GM19468 (cell line): ENCODE results near the gene TMED10.

Experiments used
- ATAC-seq: cut with Tn5 transposase; IDR thresholded peaks from one replicate; pipeline ENCODE4 v1.9.1; 2021; ENCODE audit warnings: mild to moderate bottlenecking, moderate library complexity, moderate number of reproducible peaks; ENCODE audit not compliant: unreplicated experiment; ENCODE audit errors: extremely low read depth

TMED10 gene

DNA sequence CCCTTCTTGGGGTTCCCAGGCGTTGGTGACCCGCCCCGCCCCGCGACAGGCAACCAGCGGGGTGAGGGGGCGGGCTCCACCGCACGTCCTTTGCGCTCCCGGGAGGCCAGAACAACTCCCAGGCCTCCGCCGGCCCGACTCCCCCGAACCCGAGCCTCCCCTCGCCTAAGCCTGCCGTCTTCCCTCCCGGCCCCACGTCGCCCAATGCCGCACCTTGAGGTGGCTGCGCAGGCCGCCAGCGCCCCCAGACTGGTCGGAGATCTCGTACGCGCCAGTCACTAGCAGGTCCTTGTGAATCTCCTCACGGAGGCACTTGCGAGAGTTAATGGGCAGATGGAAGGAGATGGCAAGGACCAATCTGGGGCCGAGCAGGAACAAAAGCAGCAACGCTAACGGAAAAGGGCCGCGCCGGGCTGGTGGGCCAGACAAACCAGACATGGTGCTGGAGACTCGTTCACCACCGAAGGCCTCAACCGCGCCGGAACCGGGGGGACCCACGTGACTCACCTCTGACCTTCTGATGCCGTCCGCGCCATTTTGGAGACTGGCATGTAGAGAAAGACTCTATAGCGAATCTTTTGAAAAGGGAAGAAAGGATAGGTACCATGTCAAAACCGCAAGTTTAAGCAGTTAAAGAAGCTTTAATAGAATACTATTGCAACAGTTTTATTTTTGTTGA is at the start of gene TMED10:
Gene TMED10, minus strand, starts transcription at position 471 of the 679 bp plus-strand sequence. Its CDS starts 33 bp downstream, at position 438.
- ATAC-seq: peak; percentile 23

DNA sequence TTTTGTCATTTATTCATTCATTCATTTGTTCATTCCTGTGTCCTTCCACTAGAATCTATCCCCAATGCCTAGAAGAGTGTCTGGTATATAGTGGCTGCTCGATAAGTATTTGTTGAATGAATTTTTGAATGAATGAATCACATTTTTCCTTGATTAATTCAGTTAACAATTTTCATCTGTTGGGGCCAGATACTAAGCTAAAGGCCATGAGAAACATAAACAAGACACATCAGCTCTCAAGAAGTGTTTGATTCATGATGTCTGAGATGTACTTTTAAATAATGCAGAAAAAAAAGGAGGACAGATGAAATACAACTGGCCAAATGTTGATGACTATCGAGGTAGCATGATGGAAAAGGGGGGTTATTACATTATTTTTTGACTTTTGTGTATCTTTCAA is 48.1 kb upstream of the TMED10 start:
- ATAC-seq: no peak

DNA sequence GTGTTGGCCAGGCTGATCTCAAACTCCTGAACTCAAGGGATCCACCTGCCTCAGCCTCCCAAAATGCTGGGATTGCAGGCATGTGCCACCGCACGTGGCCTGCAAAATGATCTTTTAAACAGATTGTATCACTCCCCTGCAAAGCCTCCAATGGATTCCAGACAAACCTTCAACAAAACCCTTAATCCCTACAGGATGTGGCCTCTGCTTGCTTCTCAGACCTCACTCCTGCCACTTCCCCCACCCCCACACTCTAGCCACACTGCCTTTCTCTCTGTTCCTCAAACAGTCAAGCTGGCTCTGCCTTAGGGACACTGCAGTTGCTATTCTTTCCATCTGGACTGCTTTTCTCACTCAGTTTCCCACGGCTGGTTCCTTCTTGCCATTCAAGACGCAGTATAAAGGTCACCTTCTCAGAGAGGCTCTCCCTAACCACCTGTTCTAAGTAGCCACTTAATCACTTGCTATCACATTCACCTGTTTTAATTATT is 47.3 kb upstream of the TMED10 start:
- ATAC-seq: no peak

DNA sequence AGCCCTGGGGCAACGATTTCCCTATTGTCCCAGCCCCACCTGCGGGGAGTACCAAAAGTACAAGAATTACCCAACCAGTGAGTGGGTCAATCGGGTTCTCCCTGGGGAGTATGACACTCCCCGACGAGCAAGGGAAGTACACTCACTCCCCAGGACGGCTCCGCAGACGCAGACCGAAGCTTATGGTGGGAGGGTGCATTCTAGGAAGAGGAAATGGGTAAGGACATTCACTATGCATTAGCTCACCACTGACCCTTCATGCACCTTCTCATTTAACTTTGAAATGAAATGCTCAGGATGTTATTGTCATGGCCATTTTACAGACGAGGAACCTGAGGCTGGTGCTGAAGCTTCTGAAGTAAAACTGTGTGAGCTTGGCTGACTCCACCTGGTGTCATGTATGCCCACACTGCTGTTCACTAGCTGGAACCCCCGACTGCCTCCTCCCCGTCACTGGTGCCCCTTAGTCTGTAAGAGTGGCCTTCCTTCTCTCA is 45.8 kb upstream of the TMED10 start:
- ATAC-seq: no peak

DNA sequence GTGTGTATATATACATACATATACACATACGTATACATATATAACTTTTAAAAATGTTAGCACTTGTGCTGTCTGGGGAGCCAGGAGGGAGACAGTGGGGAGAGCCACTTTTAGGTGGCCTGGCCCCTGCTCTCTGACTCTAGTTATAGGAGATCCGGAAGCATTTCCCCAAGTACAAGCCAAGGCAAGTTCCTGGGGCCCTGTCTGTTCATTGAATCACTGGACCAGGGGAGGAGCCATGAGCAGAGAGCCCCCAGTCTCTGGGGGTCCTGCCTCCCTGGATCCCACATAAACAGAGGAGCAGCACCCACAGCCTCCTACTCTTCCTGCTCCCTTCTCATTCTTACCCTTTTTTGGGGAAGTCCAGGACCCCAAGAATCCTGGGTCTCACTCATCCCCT is 45.4 kb upstream of the TMED10 start:
- no peak for ATAC-seq

DNA sequence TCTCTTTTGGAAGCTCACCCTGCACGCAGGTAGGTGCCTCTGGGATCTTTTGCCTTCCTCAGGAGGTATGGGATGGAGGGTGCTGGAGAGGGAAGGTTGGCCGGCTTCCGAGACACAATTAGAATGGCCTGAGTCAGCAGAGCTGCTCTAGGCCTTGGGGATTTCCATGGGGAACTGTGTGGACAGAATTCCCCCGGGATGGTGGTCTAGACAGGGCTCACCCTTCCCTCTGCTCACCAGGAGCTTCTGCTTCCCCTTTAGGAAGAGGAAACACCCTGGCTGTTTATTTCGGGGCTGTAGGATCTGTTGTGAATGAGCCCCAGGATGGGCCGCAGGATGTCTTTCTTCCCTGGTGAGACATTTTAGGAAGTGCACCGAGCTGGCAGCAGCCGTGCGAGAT is 43.7 kb upstream of the TMED10 start:
- ATAC-seq: no peak

DNA sequence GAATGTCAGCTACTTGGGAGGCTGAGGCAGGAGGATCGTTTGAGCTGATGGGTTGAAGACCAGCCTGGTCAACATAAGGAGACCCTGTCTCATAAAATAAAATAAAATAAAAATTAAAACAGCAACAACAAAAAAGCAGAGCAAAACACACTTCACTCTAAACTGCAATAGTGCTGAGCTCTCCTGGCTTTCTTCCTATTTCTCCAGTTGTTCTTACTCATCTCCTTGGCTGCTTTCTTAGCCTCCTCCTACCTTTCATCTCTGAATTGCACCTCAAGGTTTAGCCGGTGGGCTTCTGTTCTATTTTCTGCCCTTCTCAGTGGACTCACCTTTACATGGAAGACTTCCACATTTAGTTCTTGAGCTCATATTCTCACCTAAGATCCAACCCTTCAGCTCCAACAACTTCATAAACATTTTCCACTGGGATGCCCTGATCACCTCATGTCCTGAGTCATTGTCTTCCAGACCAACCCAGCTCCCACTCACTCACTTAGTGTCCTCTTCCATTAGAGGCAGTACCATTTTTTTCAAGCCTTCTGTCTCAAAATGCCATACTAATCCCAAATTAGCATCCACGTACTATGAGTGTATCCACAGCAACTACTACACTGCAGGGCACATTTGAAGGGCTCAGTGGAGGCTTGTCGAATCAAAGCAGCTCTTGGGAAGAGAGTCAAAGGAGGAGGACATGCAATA is 41.2 kb upstream of the TMED10 start:
- no peak for ATAC-seq

DNA sequence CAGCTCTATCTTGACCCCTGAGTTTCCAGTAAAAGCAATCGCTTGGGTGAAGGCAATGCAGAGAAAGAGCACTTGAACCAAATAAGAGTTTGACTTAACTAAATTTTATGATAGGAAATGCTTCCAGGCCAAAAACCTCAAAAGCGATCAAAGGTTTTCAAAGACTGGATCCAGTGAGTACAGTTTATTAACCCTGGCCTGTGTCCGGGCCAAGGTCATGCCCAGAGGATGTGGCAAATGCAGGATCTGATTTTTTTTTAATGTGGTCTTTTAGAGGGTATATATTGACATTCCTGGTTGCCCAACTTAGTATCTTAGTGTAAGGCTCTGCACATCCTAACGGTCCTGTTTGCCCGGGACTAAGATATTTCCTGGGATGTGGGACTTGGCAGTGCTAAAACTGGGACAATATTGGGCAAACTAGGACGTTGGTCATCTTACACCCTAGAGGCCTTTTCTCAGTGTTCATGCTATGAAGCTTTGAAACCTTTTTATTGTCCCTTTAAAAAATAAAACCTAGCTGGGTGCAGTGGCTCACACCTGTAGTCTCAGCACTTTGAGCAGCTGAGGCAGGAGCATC is 40.1 kb upstream of the TMED10 start:
- no peak for ATAC-seq

DNA sequence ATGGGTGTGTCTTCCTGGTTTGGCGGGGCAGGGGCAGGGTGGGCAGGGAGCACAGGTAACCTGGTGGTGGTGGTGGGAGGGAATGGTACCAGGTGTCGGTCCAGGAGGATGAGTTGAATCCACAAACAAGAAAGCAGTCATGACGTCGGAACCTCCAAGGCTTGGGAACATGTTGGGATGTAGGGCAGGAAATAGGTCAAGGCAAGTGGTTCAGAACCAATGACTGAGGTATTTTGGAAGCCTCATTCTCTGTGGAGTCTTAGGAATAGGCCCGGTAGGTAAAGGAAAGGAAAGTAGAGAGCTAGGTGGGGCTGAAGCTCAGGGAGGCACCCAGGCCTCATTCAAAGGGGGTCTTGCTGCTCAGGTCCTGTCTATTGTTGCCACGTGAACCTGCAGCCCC is 39.1 kb upstream of the TMED10 start:
- ATAC-seq: no peak

DNA sequence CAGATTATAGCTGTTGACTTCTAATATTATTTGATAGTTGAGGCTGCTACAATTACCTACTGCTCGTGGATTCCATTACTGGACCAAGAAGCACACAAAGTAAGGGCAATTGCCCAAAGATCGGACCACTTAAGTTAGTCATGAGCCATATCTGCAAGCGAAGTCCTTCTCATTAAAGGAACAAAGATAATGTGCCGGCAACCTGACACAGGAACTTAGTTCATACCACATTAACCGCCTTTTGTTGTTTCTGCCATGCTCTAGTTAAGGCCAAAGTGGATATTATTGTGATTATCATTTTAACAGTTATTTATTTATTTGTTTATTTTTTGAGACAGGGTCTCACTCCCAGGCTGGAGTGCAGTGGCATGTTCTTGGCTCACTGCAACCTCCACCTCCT is 38.1 kb upstream of the TMED10 start:
- no peak for ATAC-seq

DNA sequence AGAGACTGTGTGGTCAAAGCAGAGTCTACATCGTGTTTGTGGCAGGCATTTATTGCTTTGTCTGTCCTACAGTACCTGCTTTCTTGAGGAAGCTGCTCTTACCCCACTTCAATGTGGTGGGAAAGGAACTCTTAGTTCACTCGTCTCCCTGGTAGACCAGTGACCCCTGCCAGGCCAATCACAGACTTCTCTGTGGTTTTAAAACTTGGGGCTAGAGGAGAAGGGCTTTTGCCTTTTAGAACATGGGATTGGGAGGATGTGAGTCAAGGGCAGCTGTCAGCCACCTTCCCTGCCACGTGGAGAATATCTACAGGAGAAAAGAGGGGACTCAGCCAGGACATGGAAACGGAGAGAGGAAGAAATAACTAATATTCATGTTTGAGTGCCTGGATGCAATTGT is 36.8 kb upstream of the TMED10 start:
- no peak for ATAC-seq

DNA sequence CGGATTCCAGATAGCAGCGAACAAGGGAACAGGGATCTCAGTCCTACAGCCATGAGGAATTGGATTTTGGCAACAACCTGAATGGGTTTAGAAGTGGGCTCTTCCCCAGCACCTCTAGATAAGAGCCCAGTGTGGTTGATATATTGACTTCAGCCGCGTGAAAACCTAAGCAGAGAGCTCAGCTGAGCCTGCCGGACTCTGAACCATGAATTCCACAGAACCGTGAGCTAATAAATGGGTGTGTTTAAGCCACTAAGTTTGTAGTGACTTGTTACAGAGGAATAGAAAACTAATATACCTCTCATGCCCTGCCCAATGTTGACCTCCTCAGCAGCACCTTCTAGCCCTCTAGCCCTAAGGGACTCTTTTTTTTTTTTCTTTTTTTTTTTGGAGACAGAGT is 32.4 kb upstream of the TMED10 start:
- ATAC-seq: no peak

DNA sequence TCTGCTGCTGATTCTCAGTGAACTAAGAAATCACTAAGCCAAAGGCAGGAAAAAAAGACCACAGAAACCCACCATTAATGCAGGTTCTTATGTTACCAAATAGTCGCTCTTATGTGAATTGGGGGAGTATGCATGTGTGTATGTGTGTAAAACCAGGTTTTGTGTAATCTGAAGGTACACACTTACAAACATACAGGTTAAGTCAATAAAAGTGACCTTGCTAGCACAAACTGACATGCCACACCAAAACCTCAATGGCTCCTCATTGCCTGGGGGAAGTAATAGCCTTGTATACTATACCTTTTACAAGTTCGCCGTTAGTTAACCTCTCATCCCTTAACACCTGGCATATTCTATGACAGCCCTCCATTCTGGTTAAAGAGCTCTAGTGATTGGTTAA is 29.8 kb upstream of the TMED10 start:
- no peak for ATAC-seq

DNA sequence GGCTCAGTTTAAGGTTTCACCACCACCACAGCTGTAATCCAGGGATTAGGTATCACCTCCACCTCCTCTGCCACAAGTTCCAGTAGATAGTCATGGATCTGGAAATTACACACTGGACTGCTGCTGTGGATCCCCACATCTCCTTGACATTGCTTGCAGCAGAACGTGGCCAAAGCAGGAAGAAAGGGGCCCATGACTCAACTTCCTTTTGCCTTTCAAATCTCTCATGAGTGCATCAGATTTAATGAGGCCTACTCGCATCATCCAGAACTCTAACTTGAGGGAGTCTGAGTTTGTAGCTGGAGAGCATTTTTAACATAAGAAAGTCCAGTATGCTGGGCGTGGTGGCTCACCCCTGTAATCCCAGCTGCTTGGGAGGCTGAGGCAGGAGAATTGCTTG is 29.2 kb upstream of the TMED10 start:
- ATAC-seq: no peak

DNA sequence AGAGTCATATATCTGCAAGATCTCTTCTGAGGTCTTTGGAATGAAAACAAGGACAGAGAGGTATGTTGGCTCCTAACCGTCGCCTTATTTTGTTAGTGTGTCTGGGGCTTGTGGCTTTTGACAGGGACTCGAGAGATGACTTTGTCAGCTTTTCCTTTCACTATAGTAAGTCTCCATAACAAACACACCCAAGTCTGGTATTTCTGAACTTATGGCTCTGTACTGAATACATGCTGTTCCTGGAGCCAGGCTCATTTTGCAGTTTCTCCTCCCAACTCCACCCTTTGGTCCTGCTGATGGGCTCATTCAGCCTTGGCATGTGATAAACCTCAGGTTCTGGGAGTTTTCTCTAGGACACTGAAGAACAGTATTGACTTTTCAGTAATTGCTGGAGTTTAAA is 27.7 kb upstream of the TMED10 start:
- no peak for ATAC-seq

DNA sequence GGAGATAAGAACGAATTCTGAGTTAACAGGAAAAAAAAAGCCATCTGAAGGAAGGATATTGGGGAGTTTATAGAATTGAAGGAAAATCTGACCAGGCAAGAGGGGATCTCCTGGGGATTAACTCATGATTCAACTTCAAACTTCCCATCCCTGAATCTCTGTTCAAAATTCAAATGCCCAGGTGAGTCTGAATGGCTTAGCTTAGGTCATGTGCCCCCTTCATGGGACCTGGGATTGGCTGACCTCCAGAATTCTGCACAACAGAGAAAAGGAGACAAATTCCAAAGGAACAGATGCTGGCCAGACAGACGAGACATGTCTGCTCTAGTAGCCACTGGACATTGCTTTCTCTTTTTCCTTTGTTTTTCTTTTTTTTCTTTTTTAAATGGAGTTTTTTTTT is 26.2 kb upstream of the TMED10 start:
- no peak for ATAC-seq

DNA sequence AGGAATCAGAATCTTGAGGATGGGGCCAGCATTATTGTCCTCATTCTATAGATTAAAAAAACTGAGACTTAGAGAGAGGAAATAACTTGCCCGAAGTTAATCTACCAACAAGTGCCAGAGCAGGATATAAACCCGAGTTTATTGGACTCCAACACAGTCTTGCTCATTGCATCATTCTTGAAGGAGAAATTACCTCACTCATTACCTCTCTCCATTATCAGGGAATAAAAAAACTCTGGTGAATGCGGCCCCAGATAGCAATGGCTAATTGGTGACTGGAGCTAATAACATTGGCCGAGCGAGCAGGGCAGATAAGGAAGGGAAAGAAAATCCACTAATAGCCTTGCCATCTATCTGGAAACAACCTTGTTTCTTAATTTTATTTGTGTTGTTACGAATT is 24.7 kb upstream of the TMED10 start:
- ATAC-seq: no peak

DNA sequence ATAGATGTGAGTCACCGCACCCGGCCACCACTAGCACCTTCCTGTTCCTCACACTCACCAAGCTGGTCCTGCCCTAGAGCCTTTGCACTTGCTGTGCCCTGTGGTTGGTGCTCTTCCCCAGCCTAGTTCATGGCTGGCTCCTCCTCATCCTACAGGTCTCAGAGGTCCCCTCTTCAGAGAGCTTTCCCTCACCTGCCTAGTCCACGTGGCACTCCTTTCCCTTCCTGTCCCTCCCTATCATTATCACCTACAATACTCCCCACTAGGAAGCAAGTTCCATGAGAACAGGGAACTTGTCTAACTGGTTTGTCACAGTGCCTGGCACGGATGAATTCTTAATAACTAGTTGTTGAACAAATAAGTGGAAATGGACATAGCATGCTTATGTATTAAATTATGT is 24.0 kb upstream of the TMED10 start:
- no peak for ATAC-seq

DNA sequence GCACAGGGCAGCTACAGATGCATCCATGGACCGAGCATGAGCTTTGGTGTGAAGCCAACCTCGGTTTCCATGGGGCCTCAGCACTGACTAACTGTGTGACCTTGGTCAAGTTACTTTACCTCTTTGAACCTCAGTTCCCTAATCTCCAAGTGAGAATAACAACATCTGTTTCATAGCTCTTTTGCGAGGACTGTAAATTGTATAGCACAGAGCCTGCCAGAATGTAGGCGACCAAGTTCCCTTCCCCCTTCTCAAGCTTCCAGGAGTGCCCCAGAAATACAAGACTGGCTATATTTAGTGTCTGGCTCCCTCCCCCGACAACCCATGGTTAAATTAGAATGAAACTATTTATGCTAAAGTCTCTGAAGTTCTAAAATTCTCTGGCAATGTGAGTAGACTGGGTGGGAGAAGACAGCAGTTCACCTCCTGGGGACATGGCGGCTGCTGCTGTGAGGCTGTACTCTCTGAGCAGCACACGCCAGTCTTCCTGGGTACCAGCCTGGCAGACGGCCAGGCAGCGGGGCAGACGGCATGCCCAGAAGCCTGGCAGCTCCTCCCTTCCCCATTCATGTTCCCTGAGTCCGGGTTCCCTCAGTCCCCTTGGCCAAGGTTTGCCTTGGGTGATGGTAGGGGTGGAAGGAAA is 22.0 kb upstream of the TMED10 start:
- no peak for ATAC-seq

DNA sequence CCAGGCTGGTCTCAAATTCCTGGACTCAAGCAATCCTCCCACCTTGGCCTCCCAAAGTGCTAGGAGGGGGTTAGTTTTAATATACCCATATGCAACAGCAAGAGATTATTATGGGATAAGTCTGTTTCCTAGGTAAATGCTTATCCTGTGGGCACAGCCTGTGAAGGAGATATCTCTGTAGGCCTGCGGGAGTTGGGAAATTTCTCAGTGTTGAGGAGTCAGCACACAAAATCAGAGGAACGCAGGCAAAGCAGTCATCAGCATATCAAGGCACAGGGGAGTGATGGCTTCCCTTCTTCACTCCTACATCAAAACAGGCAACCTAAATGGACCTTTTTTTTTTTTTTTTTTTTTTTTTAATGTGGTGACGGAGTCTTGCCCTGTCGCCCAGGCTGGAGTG is 20.9 kb upstream of the TMED10 start:
- ATAC-seq: no peak

DNA sequence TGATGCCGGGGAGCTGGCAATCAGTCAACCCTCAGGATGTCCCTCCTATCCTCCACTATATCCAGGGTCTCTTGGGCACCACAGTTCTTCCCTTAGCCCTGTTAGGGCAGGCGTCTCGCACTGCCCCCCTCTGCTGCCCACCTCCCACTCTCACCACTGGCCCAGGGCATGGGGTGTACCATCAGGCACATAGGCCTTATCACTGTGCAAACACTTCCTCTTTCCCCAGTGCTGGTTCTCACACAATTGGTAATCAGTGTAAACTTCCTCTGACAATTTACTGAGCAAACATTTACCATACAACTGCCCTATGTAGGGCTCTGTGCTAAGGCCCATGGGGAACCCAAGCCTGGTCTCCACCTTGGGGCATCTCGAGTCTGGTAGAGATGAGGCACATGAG is 20.1 kb upstream of the TMED10 start:
- ATAC-seq: no peak
